ENCODE results near the gene POLR2A. TPM values are rescaled to one million over a fixed set of nuclear protein-coding genes. Genes with fewer than 3 reads are reported as not detected.

The POLR2A gene
- total and polyA plus RNA-seq, 2 experiments from 2014 or later = 46.2 to 75.7 TPM

DNA sequence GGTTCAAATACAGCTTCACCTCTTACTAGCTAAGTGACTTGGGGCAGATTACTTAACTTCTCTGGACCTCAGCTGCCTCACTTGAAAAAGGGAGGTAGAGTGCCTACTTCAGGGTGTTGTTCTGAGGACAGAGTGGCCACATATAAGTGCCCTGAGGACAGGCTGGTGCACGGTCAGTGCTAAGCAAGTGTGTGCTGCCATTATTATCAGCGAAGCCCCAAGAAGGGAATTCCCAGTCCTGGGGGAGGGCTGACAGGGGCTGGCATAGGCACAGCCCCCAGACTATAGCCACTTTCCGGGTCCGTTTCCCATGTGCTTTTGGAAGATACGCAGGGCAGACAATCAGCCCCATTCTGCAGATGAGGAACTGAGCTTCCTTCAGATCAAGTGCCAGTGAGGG is 7.2 kb upstream of the POLR2A start:
- Histone ChIP-seq H4K20me1 (ENCODE audit: insufficient read depth) (peaks cover 5% of the 10 kb centered on the region; the same call in 1 of the 2 replicates), H3K9ac (peak overlapping the region; percentile 99), H3K9me2 (ENCODE audit: insufficient read depth) (no peaks in the 10 kb centered on the region), H3K9me3 (ENCODE audit: low read depth) (no peaks in the 10 kb centered on the region), H3F3A (ENCODE audit: insufficient read depth) (peaks cover 47% of the 10 kb centered on the region), H3K79me2 (ENCODE audit: insufficient read depth) (peaks cover 97% of the 10 kb centered on the region), H3K27ac (peak overlapping the region; percentile 99), H3K36me3 (ENCODE audit: low read depth) (no peaks in the 10 kb centered on the region), H3K4me3 (peak overlapping the region; percentile 79), H3K4me2 (ENCODE audit: unreplicated experiment) (peak overlapping the region; percentile 98), H3K4me1 (ENCODE audit: insufficient read depth) (peaks cover 31% of the 10 kb centered on the region), H2AFZ (no peak overlapping the region), H3K27me3 (replicated peaks; ENCODE audit: insufficient read depth) (no peaks in the 10 kb centered on the region)
- in situ Hi-C loops (cut with MboI) = no loop called here
- WGBS, 2 experiments (ENCODE audit: low coverage in 1 of 2, low lambda C conversion rate in 2 of 2, missing lambda C conversion rate in 2 of 2) = 44 to 59% methylated on average over 5 of the region's 5 CpGs
- no peak for DNase-seq
- TF ChIP-seq EZH2phosphoT487 (IDR thresholded peaks at IDR 0.05; ENCODE audit: insufficient read depth, low read depth) (no peak), EZH2 (IDR thresholded peaks at IDR 0.05; ENCODE audit: insufficient read depth, poor library complexity, severe bottlenecking) (no peak)

DNA sequence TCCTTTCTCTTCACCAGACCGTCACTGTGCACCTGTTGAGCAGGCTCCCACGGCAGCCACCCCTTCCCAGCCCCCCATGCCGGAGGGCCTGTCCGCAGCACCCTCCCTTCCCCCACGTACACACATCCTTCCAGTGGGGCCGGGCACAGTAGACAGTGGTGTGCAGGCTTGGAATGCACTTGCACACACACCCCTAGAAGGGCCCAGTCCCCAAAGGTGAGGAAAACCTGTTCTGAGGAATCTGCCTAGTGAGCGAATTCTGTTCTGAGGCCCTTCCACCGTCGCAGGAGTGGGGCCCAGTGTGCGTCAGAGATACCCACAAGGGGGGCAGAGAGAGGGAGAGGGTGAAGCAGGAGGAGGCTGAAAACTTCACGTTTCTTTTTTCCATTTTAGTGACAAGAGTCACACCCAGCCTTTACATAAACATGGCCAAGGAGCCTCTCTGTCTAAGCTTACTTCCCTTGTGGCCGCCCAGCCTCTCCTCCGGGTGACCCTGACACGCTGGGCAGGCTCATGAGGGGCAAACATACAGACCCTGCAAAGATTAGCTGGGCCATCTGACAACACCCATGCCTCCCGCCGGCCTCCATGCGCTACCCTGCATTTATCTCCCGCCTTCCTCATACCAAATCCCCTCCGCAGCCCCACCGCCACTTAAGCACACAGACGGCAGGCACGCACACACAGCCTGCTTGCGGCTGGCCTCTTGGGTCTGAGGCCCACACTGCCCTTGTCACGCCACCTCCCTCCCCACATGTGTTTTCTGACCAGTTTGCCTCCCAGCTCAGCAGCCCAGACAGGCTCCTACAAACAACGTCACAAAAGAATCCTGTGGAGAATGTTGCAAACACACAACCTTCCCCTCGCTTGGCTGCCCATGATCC is 6.5 kb upstream of the POLR2A start:
- Histone ChIP-seq H3K4me1 (ENCODE audit: insufficient read depth) (peaks cover 31% of the 10 kb centered on the region), H3K27ac (peak overlapping the region; percentile 99), H3K36me3 (ENCODE audit: low read depth) (no peaks in the 10 kb centered on the region), H3K79me2 (ENCODE audit: insufficient read depth) (peaks cover 94% of the 10 kb centered on the region), H2AFZ (no peak overlapping the region), H3K4me3 (peak overlapping the region; percentile 79), H3K4me2 (ENCODE audit: unreplicated experiment) (peak overlapping the region; percentile 98), H3F3A (ENCODE audit: insufficient read depth) (peaks cover 47% of the 10 kb centered on the region), H3K9me2 (ENCODE audit: insufficient read depth) (no peaks in the 10 kb centered on the region), H3K27me3 (replicated peaks; ENCODE audit: insufficient read depth) (no peaks in the 10 kb centered on the region), H4K20me1 (ENCODE audit: insufficient read depth) (peaks cover 5% of the 10 kb centered on the region; the same call in 1 of the 2 replicates), H3K9me3 (ENCODE audit: low read depth) (no peaks in the 10 kb centered on the region), H3K9ac (peak overlapping the region; percentile 99)
- WGBS, 2 experiments (ENCODE audit: low coverage in 1 of 2, low lambda C conversion rate in 2 of 2, missing lambda C conversion rate in 2 of 2) = 6 to 10% methylated on average over 26 of the region's 26 CpGs
- in situ Hi-C loops (cut with MboI) = no loop called here
- no peak for TF ChIP-seq EZH2 (IDR thresholded peaks at IDR 0.05; ENCODE audit: insufficient read depth, poor library complexity, severe bottlenecking)
- no peak for TF ChIP-seq EZH2phosphoT487 (IDR thresholded peaks at IDR 0.05; ENCODE audit: insufficient read depth, low read depth)
- peak; percentile 92 for DNase-seq

DNA sequence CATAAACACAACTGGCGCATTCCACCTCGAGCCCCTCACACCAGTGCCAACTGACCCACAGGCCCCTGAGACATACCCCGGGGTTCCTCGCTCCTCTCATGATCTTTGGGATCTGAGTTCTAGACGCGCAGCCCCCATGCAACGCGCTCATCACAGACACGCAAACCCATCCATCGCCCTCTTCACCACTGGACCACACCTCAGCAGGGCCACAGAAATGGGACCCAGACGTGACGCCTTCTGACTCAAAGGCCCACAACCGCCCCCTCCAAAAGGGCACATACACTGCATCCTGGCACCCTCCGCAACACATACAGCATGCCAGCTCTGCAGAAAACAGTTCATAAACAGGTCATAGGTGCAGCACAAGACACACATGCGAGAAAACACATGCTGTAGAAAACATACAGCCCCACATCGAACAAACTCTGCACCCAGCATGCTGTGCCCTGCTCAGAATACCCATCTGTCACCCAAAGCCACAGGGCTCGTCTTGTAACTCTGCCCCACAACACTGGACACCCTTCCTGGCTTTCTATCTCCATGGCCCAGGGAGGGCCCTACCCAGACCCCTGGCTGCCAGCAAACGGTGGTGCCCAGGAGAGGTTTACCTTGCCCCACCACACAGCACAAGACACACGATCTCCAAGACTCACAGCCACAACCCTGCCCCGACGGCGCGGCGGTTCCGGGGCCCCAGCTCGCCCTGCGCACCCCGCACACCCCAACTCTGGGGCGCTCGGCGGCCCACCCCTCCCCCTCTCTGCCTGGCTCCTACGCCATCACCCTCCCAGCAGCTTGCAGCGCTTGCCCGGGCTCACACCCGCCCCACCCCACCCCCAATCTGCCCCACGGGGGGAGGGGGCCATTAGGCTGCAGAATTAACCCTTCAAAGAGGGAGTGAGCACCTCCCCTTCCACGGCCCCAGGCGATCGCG is 5.6 kb upstream of the POLR2A start:
- Histone ChIP-seq H4K20me1 (ENCODE audit: insufficient read depth) (peaks cover 5% of the 10 kb centered on the region; the same call in 1 of the 2 replicates), H3K27ac (peak overlapping the region; percentile 99), H2AFZ (no peak overlapping the region), H3K4me1 (ENCODE audit: insufficient read depth) (peaks cover 31% of the 10 kb centered on the region), H3K9me3 (ENCODE audit: low read depth) (no peaks in the 10 kb centered on the region), H3K27me3 (replicated peaks; ENCODE audit: insufficient read depth) (no peaks in the 10 kb centered on the region), H3K4me2 (ENCODE audit: unreplicated experiment) (peak overlapping the region; percentile 98), H3K9ac (peak overlapping the region; percentile 99), H3K36me3 (ENCODE audit: low read depth) (no peaks in the 10 kb centered on the region), H3F3A (ENCODE audit: insufficient read depth) (peaks cover 45% of the 10 kb centered on the region), H3K79me2 (ENCODE audit: insufficient read depth) (peaks cover 93% of the 10 kb centered on the region), H3K9me2 (ENCODE audit: insufficient read depth) (no peaks in the 10 kb centered on the region), H3K4me3 (peak overlapping the region; percentile 79)
- peak; percentile 76 for DNase-seq
- in situ Hi-C loops (cut with MboI) = no loop called here
- WGBS, 2 experiments (ENCODE audit: low coverage in 1 of 2, low lambda C conversion rate in 2 of 2, missing lambda C conversion rate in 2 of 2) = 2 to 4% methylated on average over 24 to 39 of the region's 40 CpGs
- TF ChIP-seq EZH2 (IDR thresholded peaks at IDR 0.05; ENCODE audit: insufficient read depth, poor library complexity, severe bottlenecking) = no peak
- no peak for TF ChIP-seq EZH2phosphoT487 (IDR thresholded peaks at IDR 0.05; ENCODE audit: insufficient read depth, low read depth)
